KOPT-K1 (cell line): ENCODE measurements around the gene MST1R.

Source experiments
- H3K27ac ChIP-seq: fragments of 200-600 bp; sonication (generic); 2 replicates; pipeline ENCODE4 v1.5.1; 2016; ENCODE audit warnings: antibody characterized with exemption, mild to moderate bottlenecking, low read depth, low read length; ENCODE audit not compliant: poor library complexity, severe bottlenecking
- H3K36me3 ChIP-seq: fragments of 200-600 bp; sonication (generic); 2 replicates; pipeline ENCODE4 v1.5.1; 2017; ENCODE audit warnings: antibody characterized with exemption, mild to moderate bottlenecking, low read length, moderate library complexity; ENCODE audit not compliant: insufficient read depth
- H3K9me3 ChIP-seq: fragments of 200-600 bp; sonication (generic); 2 replicates; pipeline ENCODE4 v1.5.1; 2017; ENCODE audit warnings: antibody characterized with exemption, low read length, mild to moderate bottlenecking; ENCODE audit not compliant: insufficient read depth, poor library complexity, severe bottlenecking

The MST1R gene

GRCh38 chr3:49873623-49874022 is 30.1 kb downstream of the MST1R start:
- H3K27ac ChIP-seq: no peak overlapping the region
- no peaks in the 10 kb centered on the region for H3K9me3 ChIP-seq
- H3K36me3 ChIP-seq: no peaks in the 10 kb centered on the region

DNA sequence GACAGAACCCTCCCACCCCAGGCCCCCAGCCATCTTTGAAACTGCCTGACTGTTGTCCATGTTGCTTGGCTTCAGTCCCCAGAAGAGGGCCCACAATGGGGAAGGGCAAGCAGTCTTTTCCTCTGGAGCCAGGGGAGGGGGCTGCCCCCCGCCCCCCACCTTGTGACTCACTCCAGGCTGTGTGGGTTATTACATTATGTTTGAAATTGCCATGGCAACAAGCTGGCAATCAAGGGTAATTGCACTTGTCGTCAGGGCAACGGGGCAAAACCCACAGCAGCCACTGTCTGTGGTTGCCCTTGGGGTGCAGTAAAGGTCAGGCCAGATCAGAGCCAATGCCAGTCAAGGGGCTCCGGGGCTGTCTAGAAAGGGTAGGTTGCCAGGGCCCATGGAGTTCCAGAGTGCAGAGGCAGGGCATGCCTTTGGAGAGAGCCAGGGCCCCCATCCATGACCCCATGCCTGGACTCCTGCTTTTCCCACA is 30.8 kb downstream of the MST1R start:
- Histone ChIP-seq H3K9me3 (no peaks in the 10 kb centered on the region), H3K27ac (no peak overlapping the region)

DNA sequence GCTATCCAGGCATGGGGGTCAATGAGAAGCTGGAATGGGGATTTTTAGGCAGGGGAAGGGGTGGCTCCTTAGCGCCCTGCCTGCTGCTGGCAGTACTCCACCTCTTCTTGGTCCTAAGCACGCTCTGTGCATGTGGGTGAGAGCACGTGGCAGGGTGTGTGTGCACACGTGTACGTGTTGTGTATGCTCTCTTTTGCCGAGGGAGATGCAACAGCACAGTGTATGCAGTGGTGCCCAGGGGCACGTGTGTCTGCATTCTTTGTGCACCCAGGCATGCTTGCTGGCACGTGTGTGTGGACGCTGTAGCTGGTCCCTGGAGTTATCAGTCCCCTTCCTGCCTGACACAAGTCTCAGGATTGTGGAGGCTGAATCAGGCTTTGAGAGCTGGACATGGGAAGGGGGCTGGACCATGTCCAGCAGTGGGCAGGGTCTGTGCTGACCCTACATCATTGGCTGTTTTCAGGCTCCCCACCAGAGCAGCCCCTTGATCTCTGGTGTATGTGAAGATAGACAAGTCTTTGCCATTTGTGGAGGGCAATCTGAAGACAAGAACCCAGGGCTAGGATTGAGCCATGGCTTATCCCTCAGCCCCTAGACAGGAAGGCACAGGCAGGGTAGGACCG is 32.0 kb downstream of the MST1R start:
- no peaks in the 10 kb centered on the region for H3K9me3 ChIP-seq
- no peak overlapping the region for H3K27ac ChIP-seq
- no peaks in the 10 kb centered on the region for H3K36me3 ChIP-seq

More for the DNA sequence above, 30.8 kb downstream of the MST1R start:
- no peaks in the 10 kb centered on the region for H3K36me3 ChIP-seq

- Histone ChIP-seq H3K27ac (no peak within 1 kb of the TSS), H3K9me3 (no peaks in the 10 kb centered on the region), H3K36me3 (no peaks in the 10 kb centered on the region)
Observed at GRCh38 chr3:49869525-49870126, 34.0 kb downstream of the MST1R start, which contains the start of gene CAMKV. TSS of gene CAMKV (minus strand) at chr3:49869906. CDS start at chr3:49862388, 7,518 bp downstream.

DNA sequence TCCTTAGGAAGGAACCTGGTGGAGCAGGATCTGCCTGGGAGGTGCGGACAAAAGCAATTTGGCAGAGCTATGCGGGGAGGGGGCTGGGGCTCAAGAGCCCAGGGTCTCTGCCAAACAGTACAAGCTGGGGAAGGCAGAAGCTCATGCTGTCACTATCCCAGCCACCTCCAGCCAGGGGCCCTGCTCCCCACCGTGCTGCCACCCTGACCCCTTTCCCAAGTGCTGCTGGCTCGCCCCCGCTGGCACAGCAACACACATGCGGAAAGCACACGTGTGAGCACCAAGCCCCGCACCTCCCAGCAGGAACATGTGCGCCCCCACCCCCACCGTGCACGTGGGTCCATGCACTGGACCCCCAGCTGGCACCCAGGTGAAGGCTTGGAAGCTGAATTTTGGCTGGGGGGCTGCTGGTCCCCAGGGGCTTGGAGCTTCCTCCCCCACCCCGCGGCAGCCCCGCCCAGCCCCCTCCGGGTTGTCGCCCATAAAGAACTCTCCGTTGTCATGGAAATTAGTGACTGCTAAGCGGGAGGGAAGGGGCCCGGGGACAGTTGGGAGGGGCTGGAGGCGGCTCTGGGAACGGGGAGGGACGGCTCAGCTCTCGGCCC is 34.7 kb downstream of the MST1R start:
- no peaks in the 10 kb centered on the region for H3K36me3 ChIP-seq
- no peak overlapping the region for H3K27ac ChIP-seq
- no peaks in the 10 kb centered on the region for H3K9me3 ChIP-seq

- Histone ChIP-seq H3K27ac (no peak overlapping the region), H3K36me3 (no peaks in the 10 kb centered on the region), H3K9me3 (no peaks in the 10 kb centered on the region)
Observed at GRCh38 chr3:49867871-49868321, 35.8 kb downstream of the MST1R start.

GRCh38 chr3:49867400-49867799 is 36.3 kb downstream of the MST1R start:
- Histone ChIP-seq H3K27ac (no peak overlapping the region), H3K36me3 (no peaks in the 10 kb centered on the region), H3K9me3 (no peaks in the 10 kb centered on the region)

GRCh38 chr3:49865198-49865784 is 38.4 kb downstream of the MST1R start:
- no peaks in the 10 kb centered on the region for H3K36me3 ChIP-seq
- no peak overlapping the region for H3K27ac ChIP-seq
- H3K9me3 ChIP-seq: no peaks in the 10 kb centered on the region

GRCh38 chr3:49864505-49864904 is 39.2 kb downstream of the MST1R start:
- Histone ChIP-seq H3K9me3 (no peaks in the 10 kb centered on the region), H3K27ac (no peak overlapping the region), H3K36me3 (no peaks in the 10 kb centered on the region)

- Histone ChIP-seq H3K36me3 (no peaks in the 10 kb centered on the region), H3K27ac (no peak overlapping the region), H3K9me3 (no peaks in the 10 kb centered on the region)
Observed at GRCh38 chr3:49859576-49860305, 43.9 kb downstream of the MST1R start.

GRCh38 chr3:49856181-49857005 is 47.3 kb downstream of the MST1R start, which contains the start of gene TRAIP:
TSS of gene TRAIP (minus strand) at chr3:49856564. CDS start at chr3:49856453, 111 bp downstream.
- no peaks in the 10 kb centered on the region for H3K9me3 ChIP-seq
- peaks cover 9% of the 10 kb centered on the region; the same call in 1 of the 2 replicates for H3K36me3 ChIP-seq
- H3K27ac ChIP-seq: peak within 1 kb of the TSS; percentile 52

DNA sequence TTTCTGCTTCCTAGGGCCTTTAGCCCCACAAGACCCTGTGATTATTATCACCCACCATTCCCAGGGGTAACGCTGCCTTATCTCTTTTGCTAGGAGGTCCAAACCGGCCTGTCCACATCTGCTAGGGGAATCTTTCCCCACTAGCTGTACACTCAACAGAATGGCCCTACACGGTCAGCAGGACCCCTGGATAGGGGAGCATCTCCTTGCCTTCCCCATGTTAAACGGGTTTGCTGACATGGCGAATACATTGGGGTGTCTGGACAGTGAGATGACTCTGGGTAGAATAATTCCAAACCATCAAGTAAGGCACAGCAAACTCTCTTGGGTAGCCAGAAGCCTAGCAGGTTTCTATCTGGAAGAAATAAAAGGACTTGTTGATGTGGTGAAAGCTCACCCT is 48.0 kb downstream of the MST1R start:
- Histone ChIP-seq H3K36me3 (peaks cover 16% of the 10 kb centered on the region; the same call in 1 of the 2 replicates), H3K27ac (peak overlapping the region; percentile 52), H3K9me3 (no peaks in the 10 kb centered on the region)

DNA sequence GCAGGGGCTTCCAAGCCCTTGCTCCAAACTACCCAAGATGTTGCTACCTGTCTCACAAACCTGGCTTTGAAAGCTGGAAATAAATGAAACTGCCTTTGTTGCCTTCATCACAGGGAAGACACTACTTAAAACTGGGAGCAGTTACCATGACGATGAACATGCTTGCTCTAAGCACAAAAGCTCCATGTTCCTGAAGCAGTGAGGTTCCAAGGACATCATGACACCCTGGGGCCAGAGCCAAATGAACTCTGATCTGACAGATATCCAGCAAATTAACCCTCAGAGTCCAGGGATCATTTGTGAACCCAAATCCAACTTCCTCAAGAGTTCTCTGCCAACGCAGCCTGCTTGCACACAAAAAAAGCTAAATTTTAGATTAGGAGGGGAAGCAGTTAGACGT is 58.0 kb downstream of the MST1R start:
- Histone ChIP-seq H3K27ac (no peak overlapping the region), H3K36me3 (peaks cover 76% of the 10 kb centered on the region), H3K9me3 (no peaks in the 10 kb centered on the region)
